Smooth muscle cell (in vitro differentiated cells): ENCODE measurements around the gene TBC1D7. TPM values are rescaled to one million over a fixed set of nuclear protein-coding genes. Genes with fewer than 3 reads are reported as not detected.

Experiments
- DNase-seq: peaks from one replicate; lab custom pipeline; 2025; ENCODE audit not compliant: unreplicated experiment; lab: John Stamatoyannopoulos, UW
- H2AFZ ChIP-seq: fragments of 200-600 bp; sonication (generic); 2 replicates; pipeline ENCODE4 v1.6.0; 2016; ENCODE audit warnings: antibody characterized with exemption, low read depth, mild to moderate bottlenecking
- H3F3A ChIP-seq: fragments of 200-600 bp; sonication (generic); 2 replicates; pipeline ENCODE4 v1.6.0; 2017; ENCODE audit warnings: antibody characterized with exemption, low read depth
- H3K27ac ChIP-seq: fragments of 200-600 bp; sonication (generic); 2 replicates; pipeline ENCODE4 v1.5.1; 2016; ENCODE audit warnings: low read depth, mild to moderate bottlenecking
- H3K27me3 ChIP-seq: fragments of 200-600 bp; sonication (generic); 2 replicates; pipeline ENCODE4 v1.6.1; 2016; ENCODE audit warnings: low read depth, mild to moderate bottlenecking
- H3K36me3 ChIP-seq: fragments of 200-600 bp; sonication (generic); 2 replicates; pipeline ENCODE4 v1.5.1; 2016; ENCODE audit warnings: low read depth
- H3K4me1 ChIP-seq: fragments of 200-600 bp; sonication (generic); 2 replicates; pipeline ENCODE4 v1.5.1; 2016; ENCODE audit warnings: low read depth
- H3K4me2 ChIP-seq: fragments of 200-600 bp; sonication (generic); 2 replicates; pipeline ENCODE4 v1.6.0; 2016; ENCODE audit warnings: mild to moderate bottlenecking
- H3K4me3 ChIP-seq: fragments of 200-600 bp; sonication (generic); 2 replicates; pipeline ENCODE4 v1.5.1; 2016; ENCODE audit warnings: mild to moderate bottlenecking
- H3K79me2 ChIP-seq: fragments of 200-600 bp; sonication (generic); 2 replicates; pipeline ENCODE4 v1.6.0; 2016; ENCODE audit warnings: low read depth, mild to moderate bottlenecking
- H3K9ac ChIP-seq: fragments of 200-600 bp; sonication (generic); 2 replicates; pipeline ENCODE4 v1.6.0; 2016; ENCODE audit warnings: low read depth
- H3K9me3 ChIP-seq: fragments of 200-600 bp; sonication (generic); replicated peaks from 2 replicates; pipeline ENCODE4 v1.5.1; 2016; ENCODE audit warnings: low read depth
- H4K20me1 ChIP-seq: fragments of 200-600 bp; sonication (generic); 2 replicates; pipeline ENCODE4 v1.6.0; 2016; ENCODE audit warnings: low read depth
- WGBS: methylation state at CpG from one replicate; pipeline ENCODE4 v1.1.7; 2016; ENCODE audit warnings: low lambda C conversion rate; 5-methylcytosine and 5-hydroxymethylcytosine counted together
- polyA plus RNA-seq: library from polyadenylated mRNA; unstranded; fragments of >200 nt; fragmentation: Nextera tagmentation; extraction: Ambion mirVana; gene quantifications from 2 replicates; pipeline ENCODE4 v1.2.1, GENCODE V29; 2016
- total RNA-seq: library from RNA; depleted of rRNA; stranded (reverse); fragments of >200 nt; gene quantifications from 2 replicates; pipeline ENCODE4 v1.2.3, GENCODE V29; 2014
- TF ChIP-seq, protein P1 (sequence below): fragments of 200-600 bp; sonication (generic); IDR thresholded peaks from 2 replicates; pipeline ENCODE4 v1.5.1; 2017; ENCODE audit warnings: borderline replicate concordance, mild to moderate bottlenecking, antibody characterized with exemption; ENCODE audit not compliant: insufficient read depth, poor library complexity, severe bottlenecking

TBC1D7 gene
- total and polyA plus RNA-seq, 2 experiments from 2014 or later: 21.1 to 39.6 TPM

- no peak for DNase-seq
- Histone ChIP-seq H3K79me2 (no peaks in the 10 kb centered on the region), H3K9ac (no peak overlapping the region), H3K4me2 (no peak overlapping the region), H3K4me3 (no peak overlapping the region), H2AFZ (no peak overlapping the region), H3K27me3 (no peaks in the 10 kb centered on the region), H3K4me1 (peaks cover 8% of the 10 kb centered on the region), H3K9me3 (no peaks in the 10 kb centered on the region), H3K36me3 (no peaks in the 10 kb centered on the region), H4K20me1 (no peaks in the 10 kb centered on the region), H3K27ac (no peak overlapping the region), H3F3A (no peaks in the 10 kb centered on the region)
- 91% methylated on average over 1 of the region's 1 CpG for WGBS
- TF ChIP-seq, protein P1, sequence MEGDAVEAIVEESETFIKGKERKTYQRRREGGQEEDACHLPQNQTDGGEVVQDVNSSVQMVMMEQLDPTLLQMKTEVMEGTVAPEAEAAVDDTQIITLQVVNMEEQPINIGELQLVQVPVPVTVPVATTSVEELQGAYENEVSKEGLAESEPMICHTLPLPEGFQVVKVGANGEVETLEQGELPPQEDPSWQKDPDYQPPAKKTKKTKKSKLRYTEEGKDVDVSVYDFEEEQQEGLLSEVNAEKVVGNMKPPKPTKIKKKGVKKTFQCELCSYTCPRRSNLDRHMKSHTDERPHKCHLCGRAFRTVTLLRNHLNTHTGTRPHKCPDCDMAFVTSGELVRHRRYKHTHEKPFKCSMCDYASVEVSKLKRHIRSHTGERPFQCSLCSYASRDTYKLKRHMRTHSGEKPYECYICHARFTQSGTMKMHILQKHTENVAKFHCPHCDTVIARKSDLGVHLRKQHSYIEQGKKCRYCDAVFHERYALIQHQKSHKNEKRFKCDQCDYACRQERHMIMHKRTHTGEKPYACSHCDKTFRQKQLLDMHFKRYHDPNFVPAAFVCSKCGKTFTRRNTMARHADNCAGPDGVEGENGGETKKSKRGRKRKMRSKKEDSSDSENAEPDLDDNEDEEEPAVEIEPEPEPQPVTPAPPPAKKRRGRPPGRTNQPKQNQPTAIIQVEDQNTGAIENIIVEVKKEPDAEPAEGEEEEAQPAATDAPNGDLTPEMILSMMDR: no peak
Observed at GRCh38 chr6:13373919-13374318, 45.6 kb upstream of the TBC1D7 start.

GRCh38 chr6:13373488-13373886 is 45.1 kb upstream of the TBC1D7 start:
- H3K4me3 ChIP-seq: no peak overlapping the region
- no peaks in the 10 kb centered on the region for H3K79me2 ChIP-seq
- no peaks in the 10 kb centered on the region for H3K36me3 ChIP-seq
- 86% methylated on average over 1 of the region's 1 CpG for WGBS
- H3F3A ChIP-seq: no peaks in the 10 kb centered on the region
- no peak for DNase-seq
- H4K20me1 ChIP-seq: no peaks in the 10 kb centered on the region
- peak overlapping the region; percentile 25 for H3K4me2 ChIP-seq
- H3K27me3 ChIP-seq: no peaks in the 10 kb centered on the region
- peaks cover 8% of the 10 kb centered on the region for H3K4me1 ChIP-seq
- no peaks in the 10 kb centered on the region for H3K9me3 ChIP-seq
- TF ChIP-seq, protein P1: no peak
- no peak overlapping the region for H3K27ac ChIP-seq
- H3K9ac ChIP-seq: no peak overlapping the region
- H2AFZ ChIP-seq: no peak overlapping the region

DNA sequence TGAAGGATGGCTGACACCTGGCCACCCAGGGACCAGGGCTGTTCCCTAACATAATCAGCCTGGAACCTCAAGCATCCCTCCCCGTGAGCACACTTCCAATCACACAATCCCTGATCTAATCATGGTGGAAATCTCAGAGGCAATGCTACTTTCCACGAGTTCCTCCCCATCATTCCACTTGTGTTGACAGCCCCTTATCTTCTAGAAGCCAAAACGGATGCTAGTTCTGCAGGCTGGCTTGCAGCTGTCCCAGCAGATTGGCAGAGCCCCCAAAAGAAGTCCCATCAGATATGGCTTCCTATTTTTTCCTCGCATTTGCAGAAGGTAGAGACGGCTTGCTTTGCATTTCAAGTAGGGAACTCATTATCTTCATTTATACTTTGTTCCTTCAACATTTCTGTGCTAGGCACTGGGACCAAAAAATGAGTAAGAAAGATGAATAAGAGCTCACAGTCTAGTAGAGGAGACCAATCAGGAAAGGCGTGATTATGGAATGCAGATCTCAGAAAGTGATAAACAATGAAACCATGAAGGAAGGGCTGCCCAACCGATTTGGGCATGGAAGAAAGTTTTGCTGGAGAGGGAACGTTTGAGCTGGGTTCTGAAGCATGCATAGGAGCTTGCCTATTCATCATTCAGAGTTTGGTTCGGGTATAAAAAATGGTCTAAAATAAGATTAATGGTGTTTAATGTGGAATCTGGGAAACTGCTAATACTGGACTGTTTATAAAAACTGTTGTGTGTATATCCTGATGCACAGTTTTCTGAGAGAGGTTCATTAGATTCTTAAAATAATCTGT is 44.6 kb upstream of the TBC1D7 start:
- Histone ChIP-seq H3K79me2 (no peaks in the 10 kb centered on the region), H3K4me1 (peaks cover 13% of the 10 kb centered on the region), H2AFZ (no peak overlapping the region), H4K20me1 (no peaks in the 10 kb centered on the region), H3K36me3 (no peaks in the 10 kb centered on the region), H3F3A (no peaks in the 10 kb centered on the region), H3K4me2 (peak overlapping the region; percentile 25), H3K27ac (no peak overlapping the region), H3K4me3 (no peak overlapping the region), H3K9me3 (no peaks in the 10 kb centered on the region), H3K27me3 (no peaks in the 10 kb centered on the region), H3K9ac (no peak overlapping the region)
- TF ChIP-seq, protein P1: no peak
- DNase-seq: no peak
- 56% methylated on average over 9 of the region's 9 CpGs for WGBS

DNA sequence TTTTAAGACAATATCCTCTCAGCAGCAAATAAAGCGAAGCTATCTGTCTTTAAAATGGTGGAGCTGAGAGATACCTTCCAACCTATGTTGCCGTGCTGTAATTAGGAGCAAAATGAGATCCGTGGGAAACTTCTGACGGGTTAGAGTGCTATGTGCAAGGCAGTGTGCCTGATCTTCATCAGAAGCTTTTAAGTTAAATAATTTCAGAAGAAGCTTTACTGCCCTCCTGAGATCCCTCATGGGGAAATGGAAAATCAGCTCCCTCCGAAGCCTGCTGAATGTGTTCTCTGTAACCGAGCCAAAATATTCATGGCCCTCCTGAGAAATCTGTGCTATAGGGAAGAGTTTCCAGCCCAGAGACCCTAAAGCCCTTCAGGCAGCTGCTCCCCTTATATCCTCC is 43.7 kb upstream of the TBC1D7 start:
- H3K4me1 ChIP-seq: peaks cover 21% of the 10 kb centered on the region
- no peaks in the 10 kb centered on the region for H4K20me1 ChIP-seq
- H3K4me2 ChIP-seq: no peak overlapping the region
- WGBS: 80% methylated on average over 6 of the region's 6 CpGs
- no peaks in the 10 kb centered on the region for H3K36me3 ChIP-seq
- no peaks in the 10 kb centered on the region for H3K27me3 ChIP-seq
- no peak overlapping the region for H2AFZ ChIP-seq
- H3F3A ChIP-seq: peaks cover 3% of the 10 kb centered on the region
- no peak for DNase-seq
- H3K9me3 ChIP-seq: no peaks in the 10 kb centered on the region
- no peaks in the 10 kb centered on the region for H3K79me2 ChIP-seq
- TF ChIP-seq, protein P1: no peak
- no peak overlapping the region for H3K9ac ChIP-seq
- H3K27ac ChIP-seq: no peak overlapping the region
- no peak overlapping the region for H3K4me3 ChIP-seq
